Testis (tissue), 3 donors: ENCODE measurements around the gene MAPK6. TPM values are rescaled to one million over a fixed set of nuclear protein-coding genes. Genes with fewer than 3 reads are reported as not detected.

Experiments used
- DNase-seq: peaks from one replicate; pipeline ENCODE4 v3.0.0-alpha.2; 2019
- H3K27ac ChIP-seq, 2 donors: fragments of 200-600 bp; sonication (generic); one replicate each; pipeline ENCODE4 v1.5.1; 2019
- H3K27me3 ChIP-seq: fragments of 200-600 bp; sonication (generic); one replicate; pipeline ENCODE4 v1.5.1; 2019
- H3K36me3 ChIP-seq: fragments of 200-600 bp; sonication (generic); one replicate; pipeline ENCODE4 v1.5.1; 2017; ENCODE audit warnings: low read depth; ENCODE audit errors: missing control alignments
- H3K4me1 ChIP-seq: fragments of 200-600 bp; sonication (generic); one replicate; pipeline ENCODE4 v1.5.1; 2019
- H3K4me3 ChIP-seq, 2 donors: fragments of 200-600 bp; sonication (generic); one replicate each; pipeline ENCODE4 v1.5.1; 2017 to 2019
- H3K9me3 ChIP-seq: fragments of 200-600 bp; sonication (generic); one replicate; pipeline ENCODE4 v1.5.1; 2017
- CTCF ChIP-seq, 3 experiments: fragments of 450-650 bp in 2 of 3; fragments of 200-600 bp in 1 of 3; sonication (generic) in 1 of 3; IDR thresholded peaks; one replicate each; pipeline ENCODE4 v1.5.1; 2016 to 2019; ENCODE audit warnings: antibody characterized with exemption in 3 of 3, mild to moderate bottlenecking in 2 of 3, moderate library complexity in 1 of 3
- POLR2A ChIP-seq: fragments of 450-650 bp; IDR thresholded peaks from one replicate; pipeline ENCODE4 v1.6.1; 2017; ENCODE audit warnings: antibody characterized with exemption, mild to moderate bottlenecking, moderate library complexity
- WGBS, 2 donors: methylation state at CpG; one replicate each; pipeline ENCODE4 v1.1.5; 2018; 5-methylcytosine and 5-hydroxymethylcytosine counted together
- intact Hi-C: fragments of 100-400 bp; cut with DNase I; formaldehyde crosslinking; loops from one replicate; pipeline ENCODE4 v1.15.1; 2023; ENCODE audit warnings: low total_unique reads
- polyA plus RNA-seq: library from polyadenylated mRNA; stranded (reverse); fragments of 350-450 nt; fragmentation: Illumina TruSeq; extraction: RNeasy Lipid Tissue Mini Kit (QIAGEN cat#74804); gene quantifications from one replicate; pipeline ENCODE4 v1.2.3, GENCODE V29; 2014; ENCODE audit warnings: low read depth, low replicate concordance; ENCODE audit not compliant: insufficient read depth
- total RNA-seq, 2 donors: library from RNA; depleted of rRNA; stranded (reverse); fragments of >200 nt; gene quantifications; one replicate each; pipeline ENCODE4 v1.2.3, GENCODE V29; 2016

Gene MAPK6
- total and polyA plus RNA-seq, 3 donors from 2014 or later, result 50.6 to 58.8 (median 57.6) TPM

- Histone ChIP-seq H3K27ac (peak within 1 kb of the TSS; percentile 89 to 91), H3K4me3 (peak within 1 kb of the TSS; percentile 75 to 88), H3K9me3 (no peaks in the 10 kb centered on the region), H3K36me3 (no peaks in the 10 kb centered on the region), H3K27me3 (no peaks in the 10 kb centered on the region), H3K4me1 (no peaks in the 10 kb centered on the region)
- 0% methylated on average over 16 to 58 of the region's 58 CpGs for WGBS, 2 donors
- TF ChIP-seq CTCF (IDR thresholded peaks at IDR 0.05) (peak in 1 of 3 experiments; percentile 40), POLR2A (no peak)
- intact Hi-C loops, result no loop called here
- peak; percentile 97 for DNase-seq
Observed at GRCh38 chr15:51971375-51972133, 47.5 kb upstream of the MAPK6 start, which contains the start of gene LEO1. Gene LEO1 (minus strand): TSS chr15:51971778. CDS start chr15:51971745, 33 bp downstream.

- TF ChIP-seq POLR2A, result no peak
- no peak for TF ChIP-seq CTCF (IDR thresholded peaks at IDR 0.05)
- H3K36me3 ChIP-seq, result no peaks in the 10 kb centered on the region
- H3K9me3 ChIP-seq, result no peaks in the 10 kb centered on the region
- H3K27ac ChIP-seq, result no peak overlapping the region
- H3K4me1 ChIP-seq, result no peaks in the 10 kb centered on the region
- 66 to 80% methylated on average over 5 of the region's 5 CpGs for WGBS, 2 donors
- intact Hi-C loops, result no loop called here
- no peak overlapping the region for H3K4me3 ChIP-seq
- no peaks in the 10 kb centered on the region for H3K27me3 ChIP-seq
- no peak for DNase-seq
Observed at GRCh38 chr15:51973220-51973619, 45.8 kb upstream of the MAPK6 start.

- TF ChIP-seq CTCF (IDR thresholded peaks at IDR 0.05) (no peak), POLR2A (no peak)
- Histone ChIP-seq H3K4me3 (no peak overlapping the region), H3K27me3 (no peaks in the 10 kb centered on the region), H3K36me3 (no peaks in the 10 kb centered on the region), H3K4me1 (no peaks in the 10 kb centered on the region), H3K27ac (no peak overlapping the region), H3K9me3 (no peaks in the 10 kb centered on the region)
- intact Hi-C loops, result no loop called here
- WGBS, 2 donors, result 96% methylated on average over 4 of the region's 4 CpGs
- no peak for DNase-seq
Observed at GRCh38 chr15:51973775-51974174, 45.2 kb upstream of the MAPK6 start.

- WGBS, 2 donors, result 29 to 41% methylated on average over 7 of the region's 7 CpGs
- no peaks in the 10 kb centered on the region for H3K27me3 ChIP-seq
- H3K4me3 ChIP-seq, result no peak overlapping the region
- intact Hi-C loops, result no loop called here
- H3K27ac ChIP-seq, result peak overlapping the region; percentile 9 to 66
- H3K4me1 ChIP-seq, result peaks cover 7% of the 10 kb centered on the region
- no peaks in the 10 kb centered on the region for H3K36me3 ChIP-seq
- DNase-seq, result no peak
- TF ChIP-seq CTCF (IDR thresholded peaks at IDR 0.05), result peak; percentile 2 to 44 (median 23)
- TF ChIP-seq POLR2A, result no peak
- no peaks in the 10 kb centered on the region for H3K9me3 ChIP-seq
Observed at GRCh38 chr15:51982013-51982769, 36.8 kb upstream of the MAPK6 start.
